ENCODE results near the gene PDF.

GRCh38 chr16:69371564-69371963 lies 41.2 kb upstream of the PDF start:
- TF ChIP-seq SP1 (IDR thresholded peaks at IDR 0.05) (no peak), CTCF (IDR thresholded peaks at IDR 0.05; ENCODE audit: low read depth, low read length, missing input control) (no peak), TAF1 (conservative IDR thresholded peaks at IDR 0.05) (no peak)

Measured in liver (tissue), 3 donors.